HFF-Myc (cell line): Measurements from ENCODE around the gene PCSK9.
"Not testable (repeated sequence)": the region's sequence is repeated elsewhere in the genome, so short reads cannot be mapped to it uniquely, and the experiment has no call there.

Experiments used
- DNase-seq: peaks from one replicate; pipeline ENCODE4 v3.0.0-alpha.2; 2011; ENCODE audit warnings: low read depth; ENCODE audit errors: extremely low read depth
- H3K4me3 ChIP-seq: replicated peaks from 2 replicates; pipeline ENCODE4 v1.5.1; 2011; ENCODE audit warnings: low read depth, mild to moderate bottlenecking, control low read depth, low read length
- CTCF ChIP-seq: IDR thresholded peaks from 2 replicates; pipeline ENCODE4 v1.5.1; 2012; ENCODE audit warnings: mild to moderate bottlenecking, low read depth, low read length, control low read depth; ENCODE audit errors: missing control alignments

The PCSK9 gene

GRCh38 chr1:55087439-55087838 is 48.1 kb downstream of the PCSK9 start:
- DNase-seq, result no peak
- no peak overlapping the region for H3K4me3 ChIP-seq
- TF ChIP-seq CTCF, result no peak

DNA sequence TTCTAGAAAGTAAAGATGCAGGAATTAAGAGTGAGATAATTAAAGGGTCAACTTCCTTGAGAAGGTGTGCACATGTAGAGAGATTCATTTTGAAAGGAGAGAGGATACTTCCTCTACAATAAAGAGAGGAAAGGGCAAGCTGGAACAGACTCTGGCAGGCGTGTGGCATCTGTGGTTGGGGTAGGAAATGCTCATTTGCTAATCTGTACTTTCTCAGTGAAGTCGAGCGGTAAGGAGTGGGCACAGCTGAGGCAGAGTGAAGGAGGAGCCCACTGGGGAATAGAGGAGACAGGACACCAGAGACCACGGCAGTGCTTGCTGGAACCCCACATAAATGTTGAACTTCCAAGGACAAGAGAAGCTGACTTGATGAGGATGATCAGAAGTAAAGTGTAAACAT is 49.1 kb downstream of the PCSK9 start:
- no peak overlapping the region for H3K4me3 ChIP-seq
- DNase-seq, result no peak
- TF ChIP-seq CTCF, result no peak

- DNase-seq, result no peak
- TF ChIP-seq CTCF, result no peak
- H3K4me3 ChIP-seq, result no peak overlapping the region
Measured at GRCh38 chr1:55089683-55090082, 50.3 kb downstream of the PCSK9 start.

DNA sequence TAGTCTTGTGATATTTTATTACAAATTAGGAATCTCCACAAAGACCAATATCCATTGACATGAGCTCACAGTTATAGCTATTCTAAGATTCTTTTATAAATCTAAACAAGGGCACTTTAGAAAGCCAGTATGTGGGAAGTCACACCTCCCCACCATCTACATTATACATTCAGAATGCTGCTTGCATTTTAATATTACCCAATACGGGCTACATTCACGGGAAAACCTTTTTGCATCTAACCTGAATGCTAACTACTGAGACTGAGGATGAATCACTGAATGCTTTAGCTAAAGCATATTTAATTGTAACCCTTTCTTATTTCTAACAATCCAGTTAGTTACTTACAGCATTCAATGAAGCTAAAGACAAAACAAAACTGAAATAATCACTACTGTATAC is 53.1 kb downstream of the PCSK9 start:
- no peak for TF ChIP-seq CTCF
- DNase-seq, result no peak
- no peak overlapping the region for H3K4me3 ChIP-seq

DNA sequence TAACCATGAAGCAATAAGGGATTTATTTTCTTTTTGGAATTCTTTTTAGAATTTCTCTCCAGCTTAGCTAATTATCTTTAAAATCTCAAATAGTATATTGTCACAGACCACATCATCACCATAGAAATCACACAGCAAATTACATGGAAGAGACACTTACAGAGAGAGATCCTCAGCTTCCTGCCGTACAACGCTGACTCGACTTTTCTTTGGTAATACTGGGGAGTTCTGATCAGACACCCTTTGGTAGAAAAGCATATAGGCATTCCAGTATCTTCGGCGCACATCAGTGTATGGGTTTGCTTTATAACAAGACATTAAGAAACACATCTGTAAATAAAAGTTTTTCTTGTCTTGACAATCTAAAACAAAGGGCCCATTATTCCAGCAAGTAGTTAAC is 55.7 kb downstream of the PCSK9 start:
- no peak for DNase-seq
- TF ChIP-seq CTCF, result no peak
- H3K4me3 ChIP-seq, result no peak overlapping the region

DNA sequence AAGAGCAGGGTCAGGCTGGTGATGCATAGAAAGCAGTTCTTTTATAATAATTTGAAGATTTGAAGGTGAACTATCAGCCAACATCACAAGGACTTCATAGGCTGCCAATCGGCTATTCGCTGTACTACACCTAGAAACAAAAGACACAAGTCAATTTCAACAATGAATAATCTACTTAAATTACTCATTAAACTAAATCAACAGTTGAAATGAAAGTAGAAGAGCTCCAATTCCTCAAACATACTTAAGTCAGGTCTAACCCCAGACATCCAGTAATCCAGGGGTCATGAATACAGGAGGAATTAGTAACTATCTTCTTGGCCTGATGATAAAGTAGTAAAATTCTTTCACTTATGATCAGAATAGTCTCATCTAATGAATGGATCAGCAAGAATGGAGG is 64.5 kb downstream of the PCSK9 start:
- DNase-seq, result no peak
- no peak for TF ChIP-seq CTCF
- no peak overlapping the region for H3K4me3 ChIP-seq

DNA sequence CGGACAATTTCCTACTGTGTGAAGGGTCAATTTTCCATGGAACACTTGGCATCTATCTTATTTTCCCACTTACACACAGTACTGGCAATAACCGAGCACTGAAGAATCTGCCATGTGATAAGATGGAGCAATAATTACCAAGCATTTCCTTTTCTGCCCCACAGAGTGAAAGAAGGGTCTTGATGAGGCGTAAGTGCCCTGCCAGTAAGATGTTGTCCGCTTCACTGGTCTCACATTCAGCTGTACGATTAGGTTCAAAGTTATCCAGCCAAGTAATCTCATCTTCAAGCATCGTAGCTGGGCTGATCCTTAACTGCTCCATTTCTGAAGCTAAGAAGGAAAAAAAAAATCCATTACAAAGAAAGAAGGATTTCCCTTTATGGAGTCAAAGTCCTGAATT is 67.8 kb downstream of the PCSK9 start:
- no peak overlapping the region for H3K4me3 ChIP-seq

GRCh38 chr1:55109005-55109404 is 69.7 kb downstream of the PCSK9 start:
- H3K4me3 ChIP-seq, DNase-seq: not testable (repeated sequence)

More for the DNA sequence above, 67.8 kb downstream of the PCSK9 start:
- no peak for DNase-seq
- no peak for TF ChIP-seq CTCF
